Endodermal cell (in vitro differentiated cells): Measurements from ENCODE around the gene CABP1. TPM values are rescaled to one million over a fixed set of nuclear protein-coding genes. Genes with fewer than 3 reads are reported as not detected.

Experiments used
- DNase-seq: peaks from one replicate; pipeline ENCODE4 v3.0.0-alpha.2; 2017
- H3K27ac ChIP-seq: 2 replicates; pipeline ENCODE4 v1.5.1; 2013; ENCODE audit warnings: mild to moderate bottlenecking, low read depth, low read length, moderate library complexity
- H3K27me3 ChIP-seq: 2 replicates; pipeline ENCODE4 v1.6.1; 2013; ENCODE audit warnings: mild to moderate bottlenecking, low read length, moderate library complexity; ENCODE audit not compliant: insufficient read depth, control insufficient read depth, poor library complexity, severe bottlenecking
- H3K36me3 ChIP-seq: 2 replicates; pipeline ENCODE4 v1.7.0; 2013; ENCODE audit warnings: mild to moderate bottlenecking, low read length, moderate library complexity; ENCODE audit not compliant: control insufficient read depth, insufficient read depth
- H3K4me1 ChIP-seq: one replicate; pipeline ENCODE4 v1.7.0; 2013; ENCODE audit warnings: low read length; ENCODE audit not compliant: control insufficient read depth, insufficient read depth
- H3K4me3 ChIP-seq: 2 replicates; pipeline ENCODE4 v1.5.1; 2013; ENCODE audit warnings: mild to moderate bottlenecking, low read length, moderate library complexity
- H3K9ac ChIP-seq: 2 replicates; pipeline ENCODE4 v1.6.1; 2013; ENCODE audit warnings: mild to moderate bottlenecking, low read length, moderate library complexity; ENCODE audit not compliant: poor library complexity, severe bottlenecking; ENCODE audit errors: extremely low read depth
- H3K9me3 ChIP-seq: 2 replicates; pipeline ENCODE4 v1.6.1; 2013; ENCODE audit warnings: mild to moderate bottlenecking, low read length, moderate library complexity; ENCODE audit not compliant: control insufficient read depth
- H3K27ac Mint-ChIP-seq: 2 replicates; pipeline ENCODE4 v1.8.0; 2020; ENCODE audit warnings: mixed read lengths
- H3K27me3 Mint-ChIP-seq: 2 replicates; pipeline ENCODE4 v1.8.0; 2021; ENCODE audit warnings: mild to moderate bottlenecking, mixed read lengths; ENCODE audit not compliant: insufficient read depth
- H3K36me3 Mint-ChIP-seq: 2 replicates; pipeline ENCODE4 v1.8.0; 2020; ENCODE audit warnings: low read depth, mixed read lengths
- H3K4me1 Mint-ChIP-seq: 2 replicates; pipeline ENCODE4 v1.8.0; 2020; ENCODE audit warnings: mixed read lengths
- H3K4me3 Mint-ChIP-seq: 2 replicates; pipeline ENCODE4 v1.8.0; 2020; ENCODE audit warnings: mild to moderate bottlenecking, moderate library complexity, mixed read lengths
- H3K9me3 Mint-ChIP-seq: 2 replicates; pipeline ENCODE4 v1.8.0; 2020; ENCODE audit warnings: mild to moderate bottlenecking, mixed read lengths
- WGBS, 2 experiments: methylation state at CpG; one replicate each; pipeline versions ENCODE4 v1.1.5 to v1.1.7; 2013; ENCODE audit warnings: missing lambda C conversion rate in 2 of 2, mixed read lengths in 1 of 2; ENCODE audit not compliant: insufficient coverage in 1 of 2, insufficient read length in 1 of 2; 5-methylcytosine and 5-hydroxymethylcytosine counted together
- total RNA-seq, 2 donors: library from RNA; stranded (reverse); fragmentation: NEBNext Ultra II Directional in 1 of 2; extraction: Animal tissue kit (Norgen Biotek cat#: 25700) in 1 of 2; gene quantifications; 2 replicates in 1 of 2; 3 replicates in 1 of 2; pipeline ENCODE4 v1.2.1, GENCODE V29; 2021
- TF ChIP-seq, protein P1 (sequence below): fragments of 200-600 bp; sonication (generic); conservative IDR thresholded peaks from 2 replicates; pipeline ENCODE4 v1.5.0; 2021; ENCODE audit warnings: antibody characterized with exemption, mild to moderate bottlenecking

CABP1 gene
- total RNA-seq, 2 donors from 2014 or later = 0.29 to 0.86 TPM

- H3K4me3 ChIP-seq = no peak overlapping the region
- DNase-seq = no peak
- H3K27ac ChIP-seq = no peak overlapping the region
- peaks cover 18% of the 10 kb centered on the region for H3K27me3 ChIP-seq
- no peaks in the 10 kb centered on the region for H3K36me3 Mint-ChIP-seq
- 86 to 88% methylated on average over 10 of the region's 10 CpGs for WGBS, 2 experiments
- TF ChIP-seq, protein P1, sequence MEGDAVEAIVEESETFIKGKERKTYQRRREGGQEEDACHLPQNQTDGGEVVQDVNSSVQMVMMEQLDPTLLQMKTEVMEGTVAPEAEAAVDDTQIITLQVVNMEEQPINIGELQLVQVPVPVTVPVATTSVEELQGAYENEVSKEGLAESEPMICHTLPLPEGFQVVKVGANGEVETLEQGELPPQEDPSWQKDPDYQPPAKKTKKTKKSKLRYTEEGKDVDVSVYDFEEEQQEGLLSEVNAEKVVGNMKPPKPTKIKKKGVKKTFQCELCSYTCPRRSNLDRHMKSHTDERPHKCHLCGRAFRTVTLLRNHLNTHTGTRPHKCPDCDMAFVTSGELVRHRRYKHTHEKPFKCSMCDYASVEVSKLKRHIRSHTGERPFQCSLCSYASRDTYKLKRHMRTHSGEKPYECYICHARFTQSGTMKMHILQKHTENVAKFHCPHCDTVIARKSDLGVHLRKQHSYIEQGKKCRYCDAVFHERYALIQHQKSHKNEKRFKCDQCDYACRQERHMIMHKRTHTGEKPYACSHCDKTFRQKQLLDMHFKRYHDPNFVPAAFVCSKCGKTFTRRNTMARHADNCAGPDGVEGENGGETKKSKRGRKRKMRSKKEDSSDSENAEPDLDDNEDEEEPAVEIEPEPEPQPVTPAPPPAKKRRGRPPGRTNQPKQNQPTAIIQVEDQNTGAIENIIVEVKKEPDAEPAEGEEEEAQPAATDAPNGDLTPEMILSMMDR = no peak
- H3K4me1 Mint-ChIP-seq = peaks cover 13% of the 10 kb centered on the region
- no peaks in the 10 kb centered on the region for H3K4me1 ChIP-seq
- H3K9me3 Mint-ChIP-seq = no peaks in the 10 kb centered on the region
- peaks cover 19% of the 10 kb centered on the region for H3K27me3 Mint-ChIP-seq
- H3K27ac Mint-ChIP-seq = no peak overlapping the region
- no peak overlapping the region for H3K4me3 Mint-ChIP-seq
- H3K36me3 ChIP-seq = no peaks in the 10 kb centered on the region
- no peaks in the 10 kb centered on the region for H3K9me3 ChIP-seq
- H3K9ac ChIP-seq = no peak overlapping the region
Observed at GRCh38 chr12:120652656-120653435, 12.4 kb downstream of the CABP1 start.

- no peaks in the 10 kb centered on the region for H3K36me3 ChIP-seq
- 95% methylated on average over 7 to 11 of the region's 11 CpGs for WGBS, 2 experiments
- H3K4me3 ChIP-seq = no peak overlapping the region
- Mint-ChIP-seq H3K4me3 (no peak overlapping the region), H3K27me3 (peaks cover 19% of the 10 kb centered on the region), H3K9me3 (no peaks in the 10 kb centered on the region), H3K4me1 (peaks cover 13% of the 10 kb centered on the region), H3K27ac (no peak overlapping the region), H3K36me3 (no peaks in the 10 kb centered on the region)
- TF ChIP-seq, protein P1 = no peak
- DNase-seq = no peak
- no peak overlapping the region for H3K27ac ChIP-seq
- H3K9me3 ChIP-seq = no peaks in the 10 kb centered on the region
- H3K27me3 ChIP-seq = peaks cover 18% of the 10 kb centered on the region
- H3K4me1 ChIP-seq = no peaks in the 10 kb centered on the region
- no peak overlapping the region for H3K9ac ChIP-seq
Observed at GRCh38 chr12:120653611-120654010, 13.2 kb downstream of the CABP1 start.

DNA sequence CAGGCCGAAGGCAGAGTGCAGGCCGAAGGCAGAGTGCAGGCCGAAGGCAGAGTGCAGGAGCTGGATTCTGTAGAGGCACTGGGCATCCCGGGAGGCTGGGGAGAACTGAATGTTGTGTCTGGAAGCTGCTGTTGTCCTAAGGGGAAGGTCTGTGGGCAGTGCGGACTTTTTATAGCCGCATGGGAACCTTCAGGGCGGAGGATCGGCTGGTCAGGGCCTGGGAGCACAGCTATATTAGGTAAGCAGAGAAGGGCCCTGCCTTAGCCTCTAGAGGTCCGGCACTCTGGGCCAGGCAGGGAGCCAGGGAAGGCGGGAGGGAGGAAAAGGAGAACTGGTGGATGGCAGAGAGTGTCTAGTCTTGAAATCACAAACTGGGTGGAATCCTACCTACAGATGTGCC is 14.2 kb downstream of the CABP1 start:
- no peak for DNase-seq
- peaks cover 8% of the 10 kb centered on the region for H3K4me1 Mint-ChIP-seq
- no peaks in the 10 kb centered on the region for H3K36me3 ChIP-seq
- 89 to 94% methylated on average over 8 to 10 of the region's 10 CpGs for WGBS, 2 experiments
- peak overlapping the region; percentile 10 for H3K27ac Mint-ChIP-seq
- H3K4me1 ChIP-seq = no peaks in the 10 kb centered on the region
- peaks cover 13% of the 10 kb centered on the region for H3K27me3 ChIP-seq
- no peak overlapping the region for H3K4me3 Mint-ChIP-seq
- peaks cover 13% of the 10 kb centered on the region for H3K27me3 Mint-ChIP-seq
- TF ChIP-seq, protein P1 = no peak
- no peak overlapping the region for H3K9ac ChIP-seq
- H3K27ac ChIP-seq = no peak overlapping the region
- no peaks in the 10 kb centered on the region for H3K36me3 Mint-ChIP-seq
- H3K4me3 ChIP-seq = no peak overlapping the region
- H3K9me3 Mint-ChIP-seq = no peaks in the 10 kb centered on the region
- H3K9me3 ChIP-seq = no peaks in the 10 kb centered on the region
